T-helper 22 cell (primary cell): ENCODE measurements around the gene GHRHR.

Experiments used
- DNase-seq: peaks from one replicate; pipeline ENCODE4 v3.0.0-alpha.2; 2020; ENCODE audit warnings: low read depth

The GHRHR gene

GRCh38 chr7:30968747-30969603 lies 5.2 kb downstream of the GHRHR start:
- no peak for DNase-seq

GRCh38 chr7:30969604-30969970 lies 5.8 kb downstream of the GHRHR start:
- DNase-seq, result no peak

DNA sequence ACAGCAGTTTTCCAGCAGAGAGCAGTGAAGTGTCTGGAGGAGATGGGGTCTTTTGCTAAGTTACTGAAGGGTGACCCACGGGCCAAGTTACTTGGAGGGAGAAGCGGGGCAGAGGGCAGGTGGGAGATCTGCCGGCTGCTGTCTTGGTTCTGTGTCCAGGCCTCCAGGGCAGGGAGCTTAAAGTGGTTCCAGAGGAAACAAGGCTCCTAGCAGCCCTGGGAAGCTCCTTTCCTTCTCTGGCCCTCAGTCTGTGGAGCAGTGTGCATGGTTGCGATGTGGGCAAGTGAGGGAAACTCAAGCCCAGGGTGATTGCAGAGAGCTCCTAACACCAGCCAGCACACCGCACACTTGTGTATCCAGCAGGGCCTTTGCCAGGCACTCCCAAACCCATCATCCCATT lies 6.3 kb downstream of the GHRHR start:
- no peak for DNase-seq

DNA sequence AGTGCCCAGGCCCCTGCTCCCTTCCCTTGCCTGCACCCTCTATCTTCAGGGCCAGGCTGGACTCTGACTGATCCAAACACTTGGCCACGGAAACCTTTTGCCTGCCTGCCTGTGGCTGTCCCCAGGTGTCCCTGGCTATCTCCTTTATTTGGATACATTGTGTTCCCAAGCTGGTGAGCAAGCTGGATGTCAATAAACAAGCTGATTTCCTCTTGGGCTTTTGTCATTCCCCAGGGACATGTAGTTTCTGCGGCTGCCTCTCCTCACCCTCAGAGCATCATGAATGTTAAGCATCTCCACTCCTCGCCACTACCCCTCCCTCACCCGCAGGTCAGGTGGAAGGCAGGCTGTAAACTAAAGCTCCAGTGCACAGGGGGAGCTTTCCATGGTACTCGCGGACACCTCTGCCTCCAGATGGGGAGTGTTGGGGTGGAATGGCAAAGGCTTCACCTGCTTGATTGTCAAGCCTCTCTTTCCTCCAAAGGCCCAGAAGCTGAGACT lies 6.9 kb downstream of the GHRHR start:
- no peak for DNase-seq

DNA sequence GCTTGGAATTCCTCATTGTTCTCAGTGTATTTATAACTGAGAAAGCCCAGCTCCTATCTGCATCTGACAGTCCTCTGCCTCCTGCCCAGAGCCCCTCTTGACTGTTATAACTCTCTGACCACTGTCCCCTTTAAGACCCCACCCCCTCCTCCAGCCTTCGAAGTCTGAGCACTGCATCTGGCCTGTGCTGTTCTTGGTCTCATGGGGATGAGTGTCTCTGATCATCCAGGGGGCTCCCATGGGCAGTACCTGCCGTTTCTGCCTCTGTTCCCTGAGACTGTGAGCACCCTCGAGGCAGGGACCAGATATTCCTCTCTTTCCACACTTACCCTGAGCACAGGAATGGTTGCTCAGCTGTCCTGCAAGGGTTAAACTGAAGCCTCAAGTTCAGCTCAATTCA lies 7.7 kb downstream of the GHRHR start:
- no peak for DNase-seq

DNA sequence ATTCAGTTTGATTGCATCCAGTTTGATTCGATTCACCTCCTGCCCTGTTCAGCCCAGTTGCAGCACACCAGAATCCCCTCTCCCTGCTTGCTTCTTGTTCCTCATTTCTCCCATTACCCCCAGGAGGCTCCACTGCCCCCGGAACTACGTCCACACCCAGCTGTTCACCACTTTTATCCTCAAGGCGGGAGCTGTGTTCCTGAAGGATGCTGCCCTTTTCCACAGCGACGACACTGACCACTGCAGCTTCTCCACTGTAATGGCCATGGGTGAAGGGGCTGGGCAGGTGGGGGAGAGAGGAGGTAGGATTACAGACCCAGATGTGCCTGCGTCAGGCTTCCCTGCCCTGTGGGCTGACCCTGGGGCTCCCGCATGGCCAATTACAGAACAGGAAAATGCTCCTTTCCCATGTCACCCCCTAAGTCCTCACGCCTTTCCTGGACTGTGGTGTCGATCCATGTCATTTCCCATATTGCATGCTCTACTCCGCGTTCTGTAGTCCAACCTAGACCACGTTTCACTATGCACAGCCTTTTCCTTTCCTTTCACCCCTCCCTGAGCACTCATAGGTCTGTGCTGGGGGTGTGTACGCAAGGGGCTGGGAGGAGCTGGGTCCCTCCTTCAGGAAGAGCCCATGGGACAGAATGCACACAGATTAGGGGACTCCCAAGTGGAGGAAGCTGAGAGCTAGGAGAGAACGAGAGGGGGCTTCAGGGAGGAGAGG lies 8.2 kb downstream of the GHRHR start:
- DNase-seq, result no peak

DNA sequence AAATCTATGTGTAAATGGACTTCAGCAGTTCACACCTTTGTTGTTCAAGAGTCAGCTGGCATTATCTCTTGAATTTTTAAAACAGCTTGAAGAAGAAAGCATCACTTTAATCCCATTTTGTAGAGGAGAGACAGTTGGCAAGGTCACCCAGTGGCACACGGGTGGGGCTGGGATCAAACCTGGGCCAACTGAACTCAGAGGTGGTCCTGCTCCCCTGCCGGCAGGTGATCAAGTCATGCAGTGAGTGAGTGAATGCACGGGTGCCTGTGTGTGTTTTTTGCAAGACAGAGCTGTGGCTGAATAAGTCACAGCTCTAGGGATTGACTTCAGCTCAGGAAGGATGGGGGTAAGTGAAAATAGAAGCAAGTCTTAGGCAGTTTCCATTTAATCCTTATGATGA lies 9.5 kb downstream of the GHRHR start:
- no peak for DNase-seq

GRCh38 chr7:30973791-30974604 lies 10.2 kb downstream of the GHRHR start:
- no peak for DNase-seq

DNA sequence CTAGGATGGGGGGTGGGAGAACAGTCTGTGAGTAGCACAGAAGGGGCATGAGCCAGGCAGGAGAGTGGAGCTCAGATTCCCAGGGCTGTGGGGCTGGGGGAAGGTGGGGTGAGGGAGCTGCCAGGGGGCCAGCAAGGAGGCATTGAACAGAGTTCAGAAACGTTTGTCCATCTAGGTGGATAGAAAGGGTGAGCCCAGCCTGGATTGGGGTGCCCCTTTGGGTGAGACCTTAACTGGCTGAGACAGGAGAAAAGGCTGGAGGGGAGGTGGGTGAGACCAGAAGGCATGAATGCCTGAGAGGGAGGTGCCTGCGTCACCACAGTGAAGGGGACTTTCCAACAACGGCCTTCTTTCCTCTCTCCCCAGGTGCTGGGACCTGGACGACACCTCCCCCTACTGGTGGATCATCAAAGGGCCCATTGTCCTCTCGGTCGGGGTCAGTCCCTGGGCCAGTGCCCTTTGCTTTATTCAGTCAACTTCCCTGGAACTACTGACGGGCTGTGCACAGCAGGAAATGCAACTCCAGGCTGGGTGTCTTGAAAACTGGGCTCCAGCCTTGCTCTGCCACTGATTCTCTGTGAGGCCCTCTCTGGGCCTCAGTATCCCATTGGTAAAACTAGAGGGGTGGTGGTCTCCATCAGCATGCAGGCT lies 11.0 kb downstream of the GHRHR start:
- DNase-seq, result no peak

DNA sequence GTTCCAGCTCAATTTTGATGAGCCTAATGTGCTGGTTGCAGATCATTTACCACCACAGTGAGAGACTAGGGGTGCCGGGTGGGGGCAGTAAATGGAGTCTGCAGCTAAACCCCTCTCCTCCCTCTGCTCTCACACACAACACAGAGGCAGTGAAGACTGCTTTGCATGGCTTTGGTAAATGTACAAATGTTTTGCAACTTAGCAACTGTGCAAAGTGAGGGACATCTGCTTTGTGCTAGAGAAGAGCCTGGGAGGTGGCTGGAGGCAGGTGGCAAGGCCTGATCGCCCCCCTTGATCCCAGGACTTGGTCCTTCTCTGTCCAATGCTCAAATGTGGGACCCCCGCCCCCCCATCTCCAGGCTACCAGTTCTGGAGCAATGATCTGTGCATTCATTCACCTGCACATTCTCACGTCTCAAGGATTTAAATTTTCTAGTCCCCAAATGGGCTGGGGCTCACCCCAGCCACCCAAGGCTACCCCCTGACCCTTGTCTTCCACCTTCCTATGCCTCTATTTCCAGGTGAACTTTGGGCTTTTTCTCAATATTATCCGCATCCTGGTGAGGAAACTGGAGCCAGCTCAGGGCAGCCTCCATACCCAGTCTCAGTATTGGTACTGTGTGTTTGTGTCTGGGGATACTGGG lies 11.6 kb downstream of the GHRHR start:
- no peak for DNase-seq

DNA sequence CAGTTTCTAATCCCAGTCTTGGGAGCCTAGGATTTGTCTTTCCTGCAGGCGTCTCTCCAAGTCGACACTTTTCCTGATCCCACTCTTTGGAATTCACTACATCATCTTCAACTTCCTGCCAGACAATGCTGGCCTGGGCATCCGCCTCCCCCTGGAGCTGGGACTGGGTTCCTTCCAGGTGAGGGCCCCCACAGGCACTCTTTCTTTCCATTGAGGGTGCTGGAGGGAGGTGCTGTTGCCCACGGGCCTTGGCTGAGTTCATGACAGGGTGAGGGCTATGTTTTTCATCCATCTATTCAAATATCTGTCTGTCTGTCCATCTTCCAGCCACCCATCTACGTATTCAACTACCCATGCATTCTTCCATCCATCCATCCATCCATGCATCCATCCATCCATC lies 12.6 kb downstream of the GHRHR start:
- DNase-seq, result no peak

GRCh38 chr7:30977222-30977621 lies 13.5 kb downstream of the GHRHR start:
- DNase-seq, result no peak

DNA sequence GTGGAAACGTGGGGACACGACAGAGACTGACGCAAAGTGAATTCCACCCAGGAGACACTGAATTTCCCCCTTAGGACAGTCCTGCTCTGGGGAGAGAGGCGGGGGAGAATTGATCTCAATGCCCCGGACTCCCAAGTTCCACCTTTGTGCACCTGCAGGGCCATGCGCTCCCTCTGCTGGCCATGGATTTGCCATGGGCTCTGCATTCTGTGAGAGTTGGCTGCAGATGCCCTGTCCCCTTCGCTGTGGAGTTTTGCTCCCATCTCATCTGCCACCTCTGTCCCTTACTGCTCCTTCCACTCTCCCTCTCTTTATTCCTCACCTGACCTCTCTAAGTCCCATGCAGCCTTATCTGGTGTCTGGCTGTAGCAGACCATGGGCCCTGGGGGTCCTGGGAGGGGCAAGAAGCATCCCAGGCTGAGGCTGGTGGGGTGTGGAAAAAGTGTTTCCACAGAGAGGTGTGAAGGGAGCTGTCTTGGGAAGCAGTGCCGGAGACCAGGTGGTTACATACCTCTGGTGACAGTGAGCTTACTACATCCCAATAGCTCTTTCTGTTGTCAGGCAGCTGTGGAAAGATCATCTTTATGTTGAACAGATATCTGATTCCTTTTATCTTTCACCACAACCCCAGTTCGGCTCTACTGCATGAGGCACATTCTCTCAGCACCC lies 14.3 kb downstream of the GHRHR start:
- no peak for DNase-seq

- no peak for DNase-seq
Measured at GRCh38 chr7:30979027-30979426, 15.3 kb downstream of the GHRHR start.

DNA sequence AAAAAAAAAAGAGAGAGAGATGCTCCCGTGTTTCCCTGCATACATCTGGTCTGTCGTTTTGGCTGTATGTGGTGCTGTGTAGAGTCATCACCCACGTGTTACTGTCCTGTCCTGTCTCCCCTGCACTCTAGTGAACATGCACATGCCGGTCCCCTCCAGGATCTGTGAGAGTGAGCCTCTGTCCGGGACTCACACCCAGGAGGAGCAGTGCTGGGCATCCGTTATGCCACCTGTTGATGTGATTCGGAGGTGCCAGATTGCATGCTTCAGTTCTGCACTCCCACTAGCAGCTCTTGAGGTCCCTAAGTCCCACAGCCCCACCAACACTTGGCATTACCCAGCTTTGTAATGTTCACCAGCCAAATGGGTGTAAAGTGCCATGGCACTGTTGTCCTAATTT lies 16.4 kb downstream of the GHRHR start:
- no peak for DNase-seq

- no peak for DNase-seq
Measured at GRCh38 chr7:30980751-30981150, 17.0 kb downstream of the GHRHR start.

GRCh38 chr7:30983042-30983913 lies 19.5 kb downstream of the GHRHR start:
- DNase-seq, result peak; percentile 9

DNA sequence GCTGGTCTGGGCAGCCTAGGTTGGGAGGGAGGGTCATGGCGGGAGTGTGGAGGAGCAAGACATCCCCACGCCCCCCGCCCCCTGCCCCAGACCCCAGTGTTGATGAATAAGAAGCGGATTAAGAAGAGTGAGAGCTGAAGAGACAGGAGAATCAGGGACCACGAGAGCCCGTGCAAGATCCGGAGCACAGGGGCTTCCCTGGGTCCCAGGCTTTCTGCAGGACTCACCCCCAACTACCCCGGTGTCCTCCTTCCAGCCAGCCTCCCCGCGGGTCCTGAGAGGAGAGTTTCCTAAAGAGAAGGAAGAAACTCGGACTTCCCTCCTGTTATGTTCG lies 20.1 kb downstream of the GHRHR start:
- no peak for DNase-seq

- DNase-seq, result no peak
Measured at GRCh38 chr7:30984359-30985107, 20.8 kb downstream of the GHRHR start.
